Prostate gland (tissue), 2 donors: ENCODE measurements around the gene CBX2. TPM values are rescaled to one million over a fixed set of nuclear protein-coding genes. Genes with fewer than 3 reads are reported as not detected.
"Not testable (repeated sequence)": the region's sequence is repeated elsewhere in the genome, so short reads cannot be mapped to it uniquely, and the experiment has no call there.

Experiments used
- DNase-seq: peaks from one replicate; pipeline ENCODE4 v3.0.0-alpha.2; 2019; ENCODE audit warnings: low spot score
- H3K27ac ChIP-seq, 2 donors: fragments of 200-600 bp; sonication (generic); 2 replicates each; pipeline ENCODE4 v1.5.1; 2017 to 2019
- H3K27me3 ChIP-seq: fragments of 200-600 bp; sonication (generic); replicated peaks from 2 replicates; pipeline ENCODE4 v1.5.1; 2019; ENCODE audit not compliant: insufficient read depth
- H3K36me3 ChIP-seq, 2 donors: fragments of 200-600 bp; sonication (generic); 1 replicate in 1 of 2; 2 replicates in 1 of 2; pipeline versions ENCODE4 v1.5.1 to v1.8.1; 2017 to 2019
- H3K4me1 ChIP-seq: fragments of 200-600 bp; sonication (generic); replicated peaks from 2 replicates; pipeline ENCODE4 v1.5.1; 2019
- H3K4me3 ChIP-seq, 2 donors: fragments of 200-600 bp; sonication (generic); 2 replicates each; pipeline ENCODE4 v1.5.1; 2017 to 2019
- H3K9me3 ChIP-seq: fragments of 200-600 bp; sonication (generic); 2 replicates; pipeline ENCODE4 v1.5.1; 2017
- CTCF ChIP-seq, 4 experiments: fragments of 200-600 bp in 2 of 4; fragments of 450-650 bp in 2 of 4; sonication (generic) in 2 of 4; IDR thresholded peaks; 1 replicate in 3 of 4; 2 replicates in 1 of 4; pipeline ENCODE4 v1.5.1; 2016 to 2019; ENCODE audit warnings: antibody characterized with exemption in 4 of 4, mild to moderate bottlenecking in 2 of 4, moderate library complexity in 2 of 4
- POLR2A ChIP-seq: fragments of 450-650 bp; IDR thresholded peaks from one replicate; pipeline ENCODE4 v1.6.1; 2016; ENCODE audit warnings: antibody characterized with exemption, mild to moderate bottlenecking
- POLR2AphosphoS5 ChIP-seq: sonication (generic); formaldehyde crosslinking; IDR thresholded peaks from one replicate; pipeline ENCODE4 v1.6.1; 2017; ENCODE audit warnings: antibody characterized with exemption
- WGBS: methylation state at CpG from one replicate; pipeline ENCODE4 v1.1.5; 2018; 5-methylcytosine and 5-hydroxymethylcytosine counted together
- intact Hi-C: fragments of 100-400 bp; cut with DNase I; formaldehyde crosslinking; loops from one replicate; pipeline ENCODE4 v1.14.2; 2022
- total RNA-seq, 2 donors: library from RNA; depleted of rRNA; stranded (reverse); fragments of >200 nt; gene quantifications; one replicate each; pipeline ENCODE4 v1.1.0, GENCODE V29; 2016

Gene CBX2
- total RNA-seq, 2 donors from 2014 or later = 2.0 to 17.0 TPM

DNA sequence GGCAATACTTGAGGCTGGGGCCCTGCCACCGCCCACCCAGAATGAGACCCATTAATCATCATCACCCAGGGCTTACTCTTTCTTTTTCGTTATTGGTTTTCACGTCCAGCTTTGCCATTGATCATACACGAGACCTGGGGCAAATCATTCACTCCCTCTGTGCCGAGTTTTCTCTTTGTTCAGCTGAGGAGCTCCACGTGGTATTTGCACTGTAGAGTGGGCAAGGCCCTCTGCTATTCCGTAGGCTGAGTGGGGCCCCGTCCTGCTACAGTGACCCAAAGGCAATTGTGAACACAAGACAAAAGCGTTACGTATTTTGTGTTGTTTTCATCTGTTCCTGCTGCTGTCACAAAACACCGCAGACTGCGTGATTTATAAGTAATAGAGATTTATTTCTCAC is 23.6 kb upstream of the CBX2 start:
- Histone ChIP-seq H3K27me3 (no peaks in the 10 kb centered on the region), H3K9me3 (no peaks in the 10 kb centered on the region), H3K36me3 (no peaks in the 10 kb centered on the region), H3K27ac (no peak overlapping the region), H3K4me3 (no peak overlapping the region), H3K4me1 (no peaks in the 10 kb centered on the region)
- intact Hi-C loops = no loop called here
- 80% methylated on average over 12 of the region's 12 CpGs for WGBS
- TF ChIP-seq POLR2AphosphoS5 (no peak), CTCF (IDR thresholded peaks at IDR 0.05) (no peak), POLR2A (no peak)
- no peak for DNase-seq

DNA sequence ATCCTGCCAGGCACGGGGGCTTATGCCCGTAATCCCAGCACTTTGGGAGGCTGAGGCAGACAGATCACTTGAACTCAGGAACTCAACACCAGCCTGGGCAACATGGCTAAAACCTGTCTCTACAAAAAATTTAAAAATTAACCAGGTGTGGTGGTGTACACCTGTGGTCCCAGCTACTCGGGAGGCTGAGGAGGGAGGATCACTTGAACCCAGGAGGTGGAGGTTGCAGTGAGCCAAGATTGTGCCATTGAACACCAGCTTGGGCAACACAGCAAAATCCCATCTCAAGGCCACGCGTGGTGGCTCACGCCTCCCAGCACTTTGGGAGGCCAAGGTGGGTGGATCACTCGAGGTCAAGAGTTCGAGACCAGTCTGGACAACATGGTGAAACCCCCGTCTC is 23.0 kb upstream of the CBX2 start:
- H3K4me1 ChIP-seq, intact Hi-C loops, DNase-seq, H3K27ac ChIP-seq, H3K36me3 ChIP-seq, H3K4me3 ChIP-seq, H3K9me3 ChIP-seq, H3K27me3 ChIP-seq: not testable (repeated sequence)
- WGBS = 91% methylated on average over 9 of the region's 9 CpGs

DNA sequence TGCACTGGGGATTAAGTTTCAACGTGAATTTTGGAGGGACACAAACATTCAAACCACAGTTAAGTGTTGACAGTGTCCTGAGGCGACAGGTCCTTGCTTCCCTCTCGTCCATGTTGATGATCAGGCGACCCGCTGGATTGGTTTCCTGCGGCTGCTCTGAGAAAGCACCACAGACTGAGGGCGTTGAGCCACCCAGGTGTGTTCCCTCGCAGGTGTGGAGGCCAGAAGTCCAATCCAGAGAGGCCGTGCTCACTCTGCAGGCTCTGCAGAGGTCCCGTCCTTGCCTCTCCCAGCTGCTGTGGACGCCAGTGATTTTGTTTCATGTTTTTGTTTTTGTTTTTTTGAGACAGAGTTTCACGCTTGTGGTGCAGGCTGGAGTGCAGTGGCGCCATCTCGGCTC is 22.4 kb upstream of the CBX2 start:
- 90% methylated on average over 14 of the region's 14 CpGs for WGBS
- Histone ChIP-seq H3K4me1 (no peaks in the 10 kb centered on the region), H3K36me3 (no peaks in the 10 kb centered on the region), H3K9me3 (no peaks in the 10 kb centered on the region), H3K4me3 (no peak overlapping the region), H3K27me3 (no peaks in the 10 kb centered on the region), H3K27ac (no peak overlapping the region)
- intact Hi-C loops = no loop called here
- no peak for DNase-seq
- no peak for TF ChIP-seq POLR2A
- no peak for TF ChIP-seq CTCF (IDR thresholded peaks at IDR 0.05)
- no peak for TF ChIP-seq POLR2AphosphoS5

DNA sequence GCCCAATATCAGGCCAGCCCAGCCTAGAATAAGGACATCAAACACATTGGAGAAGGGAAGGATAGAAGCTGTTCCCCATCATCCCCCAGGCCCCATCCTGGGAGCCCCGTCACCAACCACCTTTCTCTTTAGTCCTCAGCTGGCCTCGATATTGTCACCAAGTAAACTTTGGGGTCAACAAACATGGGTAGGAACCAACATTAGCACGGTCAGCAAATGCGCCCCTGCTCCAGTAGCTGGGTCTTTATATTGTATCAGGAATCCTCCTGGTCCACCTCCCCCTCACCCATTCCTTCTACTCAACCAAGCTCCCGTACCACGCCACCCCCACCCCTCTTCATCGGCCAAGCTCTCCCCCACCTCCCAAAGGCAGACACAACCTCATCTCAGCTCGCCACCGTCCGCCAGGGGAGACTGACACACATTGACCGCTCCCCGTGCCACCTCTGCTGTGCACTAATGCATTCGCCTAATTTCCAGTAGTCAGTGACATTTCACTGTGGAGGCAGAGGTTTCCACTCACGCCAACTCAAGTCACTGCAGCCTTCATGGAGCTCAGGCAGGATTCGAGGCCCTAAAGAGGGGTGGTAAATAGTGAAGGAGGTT is 20.7 kb upstream of the CBX2 start:
- no peak overlapping the region for H3K4me3 ChIP-seq
- H3K4me1 ChIP-seq = no peaks in the 10 kb centered on the region
- no peaks in the 10 kb centered on the region for H3K27me3 ChIP-seq
- TF ChIP-seq CTCF (IDR thresholded peaks at IDR 0.05) = no peak
- no peak for TF ChIP-seq POLR2A
- TF ChIP-seq POLR2AphosphoS5 = no peak
- 98% methylated on average over 15 of the region's 15 CpGs for WGBS
- DNase-seq = no peak
- H3K27ac ChIP-seq = no peak overlapping the region
- intact Hi-C loops = no loop called here
- no peaks in the 10 kb centered on the region for H3K36me3 ChIP-seq
- no peaks in the 10 kb centered on the region for H3K9me3 ChIP-seq

DNA sequence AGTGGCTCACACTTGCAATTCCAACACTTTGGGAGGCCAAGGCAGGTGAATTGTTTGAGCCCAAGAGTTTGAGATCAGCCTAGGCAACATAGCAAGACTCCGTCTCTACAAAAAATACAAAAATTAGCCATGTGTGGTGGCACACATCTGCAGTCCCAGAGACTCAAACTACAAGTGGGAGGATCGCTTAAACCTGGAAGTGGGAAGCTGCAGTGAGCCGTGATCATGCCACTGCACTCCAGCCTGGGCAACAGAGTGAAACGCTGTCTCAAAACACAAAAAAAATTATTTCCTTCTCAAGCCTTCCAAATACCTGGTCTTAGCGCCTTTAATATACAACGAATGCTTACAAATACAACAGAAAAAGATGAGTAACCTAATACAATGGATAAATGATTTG is 19.7 kb upstream of the CBX2 start:
- TF ChIP-seq POLR2A = no peak
- no peak for TF ChIP-seq CTCF (IDR thresholded peaks at IDR 0.05)
- TF ChIP-seq POLR2AphosphoS5 = no peak
- Histone ChIP-seq H3K4me3 (no peak overlapping the region), H3K27ac (no peak overlapping the region), H3K36me3 (no peaks in the 10 kb centered on the region), H3K27me3 (no peaks in the 10 kb centered on the region), H3K4me1 (no peaks in the 10 kb centered on the region), H3K9me3 (no peaks in the 10 kb centered on the region)
- 96% methylated on average over 6 of the region's 6 CpGs for WGBS
- DNase-seq = no peak
- intact Hi-C loops = no loop called here
